NCI-H1417 (cell line): Measurements from ENCODE around the gene RSPH1.
A peak's percentile ranks its signal among the peaks of the same experiment; 100 is the strongest.

ENCODE experiments used
- DNase-seq, 3 experiments: peaks; one replicate each; lab custom pipeline; 2025; lab: John Stamatoyannopoulos, UW

The RSPH1 gene

DNA sequence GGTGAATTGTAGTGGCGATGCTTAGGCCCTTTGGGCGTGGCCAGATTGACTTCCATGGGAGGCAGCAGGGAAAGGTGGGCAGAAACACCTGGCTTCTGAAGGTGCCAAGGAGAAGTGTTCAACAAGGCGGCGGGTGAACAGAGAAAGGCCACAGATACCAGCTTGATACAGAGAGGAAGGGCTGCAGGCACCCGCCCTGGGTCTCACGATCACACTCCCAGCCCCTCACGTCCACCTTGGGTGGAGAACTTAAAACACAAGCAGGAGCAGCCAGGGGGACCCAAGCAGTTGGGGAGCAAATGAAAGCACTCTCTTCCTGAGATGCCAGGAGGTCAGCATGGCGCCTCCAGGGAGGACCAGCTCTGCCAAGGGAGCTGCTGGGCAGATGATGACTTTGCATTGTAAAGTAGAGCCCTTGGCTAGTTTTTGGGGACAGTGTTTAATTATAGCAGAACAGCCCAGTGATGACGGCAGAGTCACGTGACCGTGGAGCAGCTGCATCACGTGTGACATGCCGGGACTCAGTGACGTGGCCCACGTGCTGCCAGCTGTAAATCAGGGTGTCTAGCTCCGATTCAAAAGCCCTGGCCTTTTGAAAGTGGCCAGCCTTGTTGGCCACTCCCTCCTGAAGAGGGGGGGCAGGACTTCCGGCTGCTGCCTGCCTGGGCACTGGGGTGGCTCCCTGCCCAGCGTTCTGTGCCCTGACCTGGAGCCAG lies 36.6 kb upstream of the RSPH1 start:
- DNase-seq, result peak in 2 of 3 experiments; percentile 28 to 60

DNA sequence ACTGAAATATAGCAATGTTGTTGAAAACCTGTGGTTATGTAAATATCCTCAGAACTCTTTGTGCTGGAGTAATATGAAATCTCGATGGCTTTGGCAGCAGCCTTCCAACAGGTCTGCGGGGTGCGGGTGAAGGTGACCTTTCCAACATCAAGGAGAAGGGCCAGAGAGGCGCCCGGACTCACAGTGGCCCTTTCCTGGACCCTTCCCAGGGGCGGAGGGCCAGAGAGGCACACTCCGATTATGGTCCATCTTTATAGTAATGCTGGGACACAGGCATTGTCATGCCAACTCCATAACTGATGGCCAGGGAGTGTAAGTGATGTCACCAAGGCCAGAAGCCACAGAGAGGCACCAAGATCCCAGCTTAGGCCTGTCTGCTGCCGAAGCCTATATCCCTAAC lies 35.7 kb upstream of the RSPH1 start:
- no peak for DNase-seq

DNA sequence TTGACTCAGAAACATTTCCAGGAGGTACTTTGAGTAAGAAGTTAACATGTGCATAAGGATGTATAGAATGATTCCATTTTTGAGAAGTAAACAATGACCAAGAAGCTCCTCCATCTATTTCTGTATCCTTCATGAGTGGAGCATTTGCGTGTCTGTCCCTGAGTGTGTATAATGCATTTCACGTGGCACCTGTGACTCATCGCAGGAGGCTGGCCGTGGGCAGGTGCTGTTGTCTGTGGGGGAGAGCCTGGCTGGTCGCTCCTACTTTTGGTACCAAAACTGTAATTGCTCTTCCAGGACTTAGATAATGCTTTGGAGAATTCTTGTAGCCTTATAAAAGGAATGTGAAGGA lies 34.1 kb upstream of the RSPH1 start:
- no peak for DNase-seq

DNA sequence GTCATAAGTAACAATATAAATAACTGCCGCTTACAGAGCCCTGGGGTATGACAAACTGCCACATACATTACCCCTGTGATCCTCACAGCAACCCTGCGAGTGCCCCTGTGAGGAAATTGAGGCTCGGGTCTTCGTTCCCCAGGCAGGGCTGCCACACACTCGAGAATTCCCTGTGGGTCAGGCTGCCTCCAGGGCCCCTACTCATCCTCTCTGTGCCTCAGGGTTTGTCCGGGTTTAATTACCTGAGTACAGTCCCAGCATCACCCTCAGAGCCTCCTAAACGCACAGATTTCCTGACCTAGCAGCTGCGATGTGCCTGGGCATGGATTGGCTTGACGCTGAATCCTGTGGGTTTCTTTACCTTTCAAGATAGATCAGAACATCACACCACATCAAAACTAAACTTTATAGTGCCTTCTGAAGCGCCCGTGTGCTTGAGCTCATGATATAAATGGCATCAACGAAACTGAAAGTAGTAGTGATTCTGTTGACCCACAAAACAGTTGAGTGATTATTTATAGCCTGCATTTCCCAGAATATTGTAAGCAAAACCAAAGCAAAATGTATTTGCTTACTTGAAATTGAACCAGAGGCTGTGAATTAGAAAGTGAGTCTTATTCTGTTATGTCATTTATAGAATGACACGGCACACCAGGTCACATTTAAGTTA lies 31.6 kb upstream of the RSPH1 start:
- DNase-seq, result peak in 2 of 3 experiments; percentile 19 to 36

DNA sequence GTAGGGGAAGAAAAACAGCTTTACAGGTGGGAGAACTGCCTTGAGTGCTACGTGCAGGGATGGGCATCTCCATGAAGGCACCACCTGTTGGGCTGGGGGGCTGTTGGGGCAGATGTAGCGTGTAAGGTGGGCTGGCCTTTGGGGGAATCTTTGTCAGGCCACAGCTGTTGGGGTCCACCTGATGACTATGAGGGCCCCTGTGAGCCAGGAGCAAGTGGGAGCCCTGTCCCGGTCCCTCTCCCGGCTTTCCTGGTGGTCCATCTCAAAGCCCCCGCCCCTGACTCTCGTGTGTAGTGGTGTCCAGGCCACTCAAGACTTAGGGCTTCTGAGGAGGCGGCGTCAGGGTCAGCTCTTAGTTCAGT lies 31.1 kb upstream of the RSPH1 start:
- DNase-seq, result no peak

DNA sequence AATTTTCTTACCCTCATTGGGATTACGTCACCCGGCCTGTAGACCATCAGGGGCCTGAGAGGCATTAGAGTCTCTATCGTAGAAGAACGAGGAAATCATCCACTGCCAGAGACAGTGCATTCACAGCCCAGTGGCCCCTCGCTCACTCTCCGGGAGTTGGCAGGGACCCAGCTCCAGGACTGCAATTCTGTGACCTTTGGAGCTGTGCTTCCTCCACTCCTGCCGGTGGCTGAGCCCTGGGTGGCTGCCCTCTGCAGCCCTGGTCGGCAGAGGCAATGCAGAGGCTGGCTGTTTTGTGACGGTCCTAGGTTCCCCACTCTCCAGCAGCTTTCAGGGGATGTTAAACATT lies 30.3 kb upstream of the RSPH1 start:
- DNase-seq, result peak in 2 of 3 experiments; percentile 49 to 54

DNA sequence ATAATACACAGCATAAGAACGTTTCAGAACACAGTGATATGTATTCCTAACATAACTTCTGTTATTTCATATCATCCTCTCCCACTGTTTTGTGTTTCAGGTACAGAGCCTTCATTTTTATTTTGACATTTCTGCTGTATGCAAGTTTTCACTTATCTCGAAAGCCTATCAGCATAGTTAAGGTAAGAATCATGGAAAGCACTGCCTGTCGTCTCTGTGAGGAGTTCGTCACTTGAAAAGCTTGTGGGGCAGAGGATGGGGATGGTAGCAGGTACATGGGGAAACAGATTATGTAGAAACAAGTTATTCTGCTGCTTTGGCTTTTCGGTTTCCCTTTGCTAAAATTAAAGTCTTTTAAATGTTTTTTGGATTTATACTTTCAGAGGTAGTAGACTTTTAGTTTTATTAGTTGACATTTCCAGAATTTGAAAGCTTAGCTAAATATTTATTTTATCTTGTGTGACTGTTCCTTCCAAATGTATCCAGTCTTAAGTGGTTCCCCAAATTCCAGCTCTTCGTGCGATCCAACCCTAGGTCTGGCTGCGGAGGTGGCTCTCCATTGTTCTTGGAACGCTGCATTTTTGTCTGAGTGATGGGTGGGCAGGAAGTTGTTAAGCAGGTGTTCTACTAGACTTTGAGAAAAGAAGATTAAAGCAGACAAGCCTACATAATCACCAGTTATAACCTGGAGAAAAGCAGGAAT lies 29.8 kb upstream of the RSPH1 start:
- DNase-seq, result peak in 2 of 3 experiments; percentile 49 to 50

DNA sequence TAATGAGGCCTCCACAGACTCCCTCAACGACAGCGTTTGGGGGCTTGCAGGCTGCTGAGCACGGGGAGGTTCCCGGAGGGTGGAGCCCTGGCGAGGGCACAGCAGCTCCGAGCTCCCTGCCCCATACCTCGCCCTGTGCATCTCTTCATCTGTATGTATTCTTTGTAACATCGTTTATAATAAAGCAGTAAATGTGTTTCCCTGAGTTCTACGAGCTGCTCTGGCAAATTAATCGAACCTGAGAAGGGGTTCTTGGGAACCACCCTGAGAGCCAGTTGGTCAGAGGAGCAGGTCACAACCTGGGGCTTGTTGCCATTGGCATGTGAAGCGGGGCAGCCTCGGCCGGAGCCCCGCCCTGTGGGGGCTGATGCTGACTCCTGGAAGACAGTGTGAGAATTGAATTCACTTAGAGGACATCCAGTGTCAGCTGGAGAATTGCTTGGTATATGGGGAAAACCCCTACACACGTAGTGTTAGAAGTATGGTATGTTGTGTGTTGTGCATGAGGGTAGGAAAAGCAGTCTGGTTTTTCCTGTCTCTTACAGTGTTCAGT lies 29.1 kb upstream of the RSPH1 start:
- no peak for DNase-seq

DNA sequence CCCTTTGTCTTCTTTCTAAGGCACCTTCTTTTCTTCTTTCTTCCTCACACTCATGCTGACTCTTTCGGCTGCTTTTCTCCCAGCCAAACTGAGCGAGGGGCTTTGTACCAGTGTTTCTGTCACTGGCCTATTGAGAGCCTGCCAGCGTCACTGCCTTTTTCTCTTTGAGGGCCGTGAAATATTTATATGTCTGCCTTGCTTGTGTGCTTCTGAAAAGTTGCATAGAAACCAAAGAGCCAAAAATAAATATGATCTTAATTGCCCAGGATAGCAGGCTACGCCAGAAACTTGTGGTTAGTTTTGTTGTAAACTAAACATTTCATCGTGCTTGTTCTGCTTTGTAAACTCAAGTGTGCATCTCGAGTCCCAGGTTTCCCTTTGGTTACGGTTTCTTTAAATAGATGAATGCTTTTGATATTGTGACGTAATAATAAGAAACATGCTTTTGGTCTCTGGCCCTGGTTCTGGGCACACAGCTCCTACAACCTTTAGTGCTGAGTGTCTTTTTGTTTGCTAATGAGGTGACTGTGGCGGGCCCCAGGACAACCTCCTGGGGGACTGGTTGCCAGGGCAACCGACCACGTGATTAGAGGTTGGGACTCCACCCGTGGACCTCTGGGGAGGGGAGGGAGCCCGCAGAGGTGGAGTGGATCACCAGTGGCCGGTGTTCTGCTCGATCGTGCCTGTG lies 28.5 kb upstream of the RSPH1 start:
- DNase-seq, result peak; percentile 90 to 95 (median 91)

DNA sequence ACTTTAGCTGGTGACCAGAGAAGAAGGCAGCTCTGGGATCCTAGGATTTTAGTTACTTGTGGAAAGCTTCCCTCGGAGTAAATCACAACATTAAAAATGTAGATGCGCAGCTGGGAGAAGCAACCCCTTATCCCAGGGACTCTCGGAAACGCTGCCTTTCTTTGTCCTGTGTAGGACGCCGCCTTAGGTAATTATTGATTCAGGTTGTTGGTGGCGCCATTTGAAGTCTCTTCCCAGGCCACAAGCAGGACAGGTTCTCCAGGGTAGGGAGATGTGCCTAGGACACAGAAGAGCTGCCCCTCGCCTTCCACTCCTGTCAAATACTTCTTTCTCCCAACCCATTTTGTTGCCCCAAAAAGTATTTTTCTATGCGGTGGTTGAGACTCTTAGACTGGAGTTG lies 27.9 kb upstream of the RSPH1 start:
- DNase-seq, result peak in 2 of 3 experiments; percentile 53 to 72

DNA sequence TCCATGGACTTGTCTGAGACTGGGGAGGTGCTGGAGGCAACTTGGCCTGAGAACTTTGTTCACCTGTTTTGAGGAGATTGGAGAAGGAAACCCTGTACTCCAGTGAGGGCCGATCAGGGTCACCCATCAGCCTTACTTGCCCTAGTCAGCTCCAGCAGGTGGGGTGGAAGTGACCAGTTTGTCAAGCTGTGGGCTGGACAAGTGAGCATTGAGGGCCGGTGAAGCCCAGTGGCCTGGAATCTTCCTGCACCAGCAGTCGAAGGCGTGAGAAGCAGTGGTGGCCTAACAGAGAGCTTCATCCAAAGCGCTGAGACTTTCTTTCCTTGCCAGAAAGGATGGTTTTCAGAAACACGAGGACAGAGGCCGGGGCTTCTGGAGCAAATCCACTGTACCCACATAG lies 27.2 kb upstream of the RSPH1 start:
- no peak for DNase-seq

DNA sequence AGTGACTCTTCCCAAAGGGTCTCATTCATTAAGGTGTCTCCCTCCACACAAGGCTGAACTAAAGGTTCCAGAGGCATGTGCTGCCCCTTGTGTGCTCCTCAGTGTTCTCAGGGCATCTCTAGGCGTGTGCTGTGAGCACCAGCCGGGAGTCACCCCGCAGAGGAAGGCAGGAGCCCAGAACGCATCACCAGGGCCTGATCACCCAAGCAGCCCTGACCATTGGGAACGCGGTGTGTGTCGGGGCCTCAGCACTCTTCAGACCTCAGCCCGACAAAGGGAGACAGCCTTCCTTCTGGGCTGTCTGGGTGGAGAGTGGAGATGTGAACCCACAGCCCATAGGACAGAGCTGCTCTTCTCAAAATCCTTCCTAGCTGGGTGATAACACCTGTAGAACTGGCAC lies 26.7 kb upstream of the RSPH1 start:
- DNase-seq, result no peak

DNA sequence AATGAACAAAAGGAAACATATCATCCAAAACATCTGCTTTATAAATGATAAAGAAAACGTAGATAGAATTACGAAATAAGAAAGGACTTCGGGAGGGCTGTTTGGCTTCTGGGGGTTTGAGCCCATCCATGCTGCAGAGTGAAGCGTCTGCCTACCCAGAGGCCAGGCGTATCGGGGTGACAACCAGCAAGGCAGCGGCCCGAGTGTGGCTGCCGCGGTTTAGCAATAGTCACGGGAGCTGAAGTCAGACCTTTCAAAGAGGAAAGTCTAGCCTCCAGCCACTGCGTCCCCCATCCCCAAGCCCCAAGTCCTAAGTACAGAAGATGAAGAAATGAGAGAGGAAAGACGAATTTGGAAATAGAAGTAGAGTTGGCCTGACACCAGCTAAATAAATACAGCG lies 26.2 kb upstream of the RSPH1 start:
- no peak for DNase-seq

DNA sequence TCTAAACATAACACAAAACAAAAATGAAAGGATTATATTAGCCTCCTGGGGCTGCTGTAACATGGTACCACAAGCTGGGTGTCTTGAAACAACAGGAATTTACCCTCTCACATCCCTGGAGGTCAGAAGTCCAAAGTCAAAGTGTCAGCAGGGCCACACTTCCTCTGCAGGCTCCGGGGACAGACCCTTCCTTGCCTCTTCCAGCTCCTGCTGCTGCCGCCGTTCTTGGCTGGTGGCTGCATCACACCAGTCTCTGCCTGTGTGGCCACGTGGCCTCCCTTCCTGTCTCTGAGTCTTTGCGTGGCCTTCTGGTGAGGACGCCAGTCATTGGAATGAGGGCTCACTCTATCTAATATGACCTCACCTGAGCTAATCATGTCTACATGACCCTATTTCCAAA lies 25.8 kb upstream of the RSPH1 start:
- DNase-seq, result no peak

DNA sequence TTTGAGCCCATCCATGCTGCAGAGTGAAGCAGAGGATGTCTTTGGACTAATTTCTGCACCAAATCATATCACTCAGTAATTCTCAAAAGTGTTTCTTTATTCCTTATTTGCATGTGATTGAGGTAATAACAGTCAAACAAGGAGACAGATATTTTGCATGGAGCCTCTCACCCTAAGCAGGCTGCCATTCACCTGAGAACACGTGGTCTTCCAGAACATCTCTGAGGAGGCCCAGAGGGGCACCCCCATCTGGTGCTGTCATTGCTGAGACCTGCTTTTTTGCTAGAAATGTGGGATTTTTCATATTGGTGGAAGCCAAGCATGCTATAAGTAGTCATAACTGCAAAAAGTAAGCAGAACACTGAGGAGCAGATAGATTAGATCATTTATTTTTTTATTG lies 25.4 kb upstream of the RSPH1 start:
- no peak for DNase-seq

DNA sequence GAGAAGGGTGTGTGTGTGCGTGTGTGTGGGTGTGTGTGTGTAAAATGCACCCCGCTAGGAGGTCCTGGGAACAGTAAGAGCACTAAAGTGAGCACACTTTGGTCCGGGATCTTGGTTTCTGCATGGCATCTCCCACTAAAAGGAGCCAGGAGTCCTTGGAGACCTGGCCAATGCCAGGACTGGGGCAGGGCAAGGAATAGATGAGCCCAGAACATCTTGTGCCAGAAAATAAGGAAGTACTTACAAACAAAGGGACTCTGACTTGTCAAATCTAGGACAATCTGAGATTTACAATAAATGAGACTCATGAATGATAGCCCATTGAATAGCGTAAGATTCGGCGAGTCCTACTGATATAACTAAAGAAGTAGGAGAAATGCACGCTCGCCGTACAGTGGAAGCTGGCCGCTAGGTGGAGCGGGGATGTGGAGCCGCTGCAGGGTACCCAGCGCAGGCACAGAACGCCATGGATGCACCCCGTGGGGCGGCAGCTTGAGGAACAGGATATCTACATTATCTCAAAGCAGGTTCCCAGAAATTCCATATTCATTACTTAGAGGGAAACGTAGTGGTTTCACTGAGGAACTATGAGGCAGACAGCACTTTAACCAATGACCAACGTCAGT lies 24.7 kb upstream of the RSPH1 start:
- no peak for DNase-seq

DNA sequence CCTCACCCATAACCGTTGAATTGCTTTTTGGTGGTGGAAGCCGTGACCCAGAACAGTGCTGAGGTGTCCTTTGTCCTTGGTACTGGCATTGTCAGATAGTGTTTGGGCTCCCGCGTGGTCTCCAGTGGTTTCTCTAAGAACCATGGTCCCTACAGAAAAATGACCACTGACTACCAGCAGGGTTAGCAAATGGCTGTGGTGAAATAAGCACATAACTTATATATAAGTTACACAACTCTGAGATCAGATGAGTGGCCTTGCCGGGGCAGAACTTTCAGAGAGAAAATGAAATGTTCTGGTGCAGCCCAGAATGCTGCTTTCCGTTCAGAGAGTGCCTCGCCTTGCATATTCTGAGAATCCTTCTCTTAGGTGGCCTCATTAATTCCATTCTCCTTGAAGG lies 22.6 kb upstream of the RSPH1 start:
- no peak for DNase-seq

DNA sequence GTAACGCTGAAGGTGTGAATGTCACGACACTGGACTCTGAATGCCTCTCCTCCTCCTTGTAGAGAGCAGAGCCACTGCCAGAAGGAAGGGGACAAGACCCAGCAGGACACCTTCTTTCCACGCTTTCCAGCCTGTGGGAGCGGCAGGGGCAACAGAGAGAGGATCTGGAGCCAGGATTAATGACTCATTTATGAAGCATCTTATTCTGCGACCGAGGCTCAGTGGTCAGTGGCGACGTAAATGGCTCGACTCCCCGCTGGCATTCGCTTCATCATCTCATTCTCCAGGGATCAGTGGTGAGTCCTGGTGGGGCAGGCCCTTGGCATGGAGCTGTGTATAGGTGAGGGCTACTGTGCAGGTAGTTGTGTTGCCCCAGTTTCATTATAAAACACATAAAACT lies 22.2 kb upstream of the RSPH1 start:
- DNase-seq, result no peak

DNA sequence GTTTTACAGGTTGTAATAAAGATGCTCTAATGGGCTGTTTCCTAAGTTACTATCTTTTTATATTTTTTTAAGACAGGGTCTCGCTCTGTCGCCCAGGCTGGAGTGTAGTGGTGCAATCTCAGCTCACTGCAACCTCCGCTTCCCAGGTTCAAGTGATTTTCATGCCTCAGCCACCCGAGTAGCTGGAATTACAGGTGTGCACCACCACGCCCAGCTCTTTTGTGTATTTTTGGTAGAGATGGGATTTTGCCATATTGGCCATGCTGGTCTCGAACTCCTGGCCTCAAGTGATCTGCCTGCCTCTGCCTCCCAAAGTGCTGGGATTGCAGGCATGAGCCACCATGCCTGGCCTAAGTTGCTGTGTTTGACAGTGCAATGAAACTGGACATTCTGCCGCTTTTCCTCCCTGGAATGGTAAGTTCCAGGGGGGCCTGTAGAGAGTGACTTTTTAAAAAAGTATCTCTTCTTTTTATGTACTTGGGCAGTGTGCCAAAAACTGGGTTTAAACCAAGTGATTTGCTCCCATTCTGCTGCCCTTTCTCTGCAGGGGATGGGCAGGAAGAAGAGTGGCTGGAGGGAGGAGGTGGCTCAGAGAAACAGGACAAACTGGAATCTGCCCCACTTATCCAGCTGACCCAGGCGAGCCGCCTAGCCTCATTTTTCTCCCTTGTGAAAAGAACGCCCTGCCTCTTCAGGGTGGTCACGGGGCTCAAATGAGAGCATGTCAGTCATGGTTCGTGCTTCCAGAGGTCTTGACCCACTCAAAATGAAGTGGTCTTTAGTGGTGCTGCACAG lies 19.9 kb upstream of the RSPH1 start:
- DNase-seq, result peak; percentile 43 to 80 (median 77)

DNA sequence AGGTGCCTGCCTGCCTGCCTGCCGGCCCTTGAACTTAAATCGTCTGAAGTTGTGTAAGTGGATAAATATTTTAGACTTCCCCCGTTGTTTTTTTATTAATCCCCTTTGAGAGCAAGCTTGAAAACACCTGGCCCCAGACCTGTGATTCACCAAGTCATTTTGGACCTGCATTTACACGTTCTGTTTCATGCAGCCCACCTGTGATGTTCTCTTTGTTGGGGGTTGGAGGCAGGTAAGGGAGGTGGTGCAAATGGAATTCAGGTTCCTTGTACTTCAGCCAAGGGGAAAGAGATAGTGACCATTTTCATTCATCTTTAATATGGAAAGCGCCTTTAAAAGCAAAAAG lies 18.8 kb upstream of the RSPH1 start:
- no peak for DNase-seq
